Measurements from ENCODE around the gene PCGF5.
"Not testable (repeated sequence)": the region's sequence is repeated elsewhere in the genome, so short reads cannot be mapped to it uniquely, and the experiment has no call there.

The PCGF5 gene

GRCh38 chr10:91287912-91288311, 67.4 kb downstream of the PCGF5 start:
- FAIRE-seq = no peak

- FAIRE-seq = no peak
Observed at GRCh38 chr10:91289305-91289704, 68.8 kb downstream of the PCGF5 start.

DNA sequence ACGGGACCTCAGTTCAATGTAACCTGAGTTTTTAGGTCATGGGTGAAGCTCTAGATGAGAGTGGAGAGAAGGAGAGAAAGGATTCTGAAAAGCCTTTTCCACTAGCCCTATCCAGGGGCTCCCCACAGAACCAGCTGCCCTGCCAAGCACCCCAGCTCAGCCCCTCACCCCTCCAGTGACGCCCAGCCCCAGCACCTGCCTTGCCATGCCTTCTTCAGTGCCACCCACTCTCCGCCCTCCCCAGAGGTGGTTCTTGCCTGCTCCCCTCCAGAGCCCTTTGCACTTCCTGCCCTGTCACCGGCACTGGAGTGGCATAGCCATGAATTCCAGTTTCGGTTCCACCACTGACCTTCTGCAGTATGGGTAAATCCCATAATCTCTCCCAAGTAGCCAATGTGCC, 70.1 kb downstream of the PCGF5 start:
- no peak for FAIRE-seq

- no peak for FAIRE-seq
Observed at GRCh38 chr10:91294134-91294906, 73.9 kb downstream of the PCGF5 start.

DNA sequence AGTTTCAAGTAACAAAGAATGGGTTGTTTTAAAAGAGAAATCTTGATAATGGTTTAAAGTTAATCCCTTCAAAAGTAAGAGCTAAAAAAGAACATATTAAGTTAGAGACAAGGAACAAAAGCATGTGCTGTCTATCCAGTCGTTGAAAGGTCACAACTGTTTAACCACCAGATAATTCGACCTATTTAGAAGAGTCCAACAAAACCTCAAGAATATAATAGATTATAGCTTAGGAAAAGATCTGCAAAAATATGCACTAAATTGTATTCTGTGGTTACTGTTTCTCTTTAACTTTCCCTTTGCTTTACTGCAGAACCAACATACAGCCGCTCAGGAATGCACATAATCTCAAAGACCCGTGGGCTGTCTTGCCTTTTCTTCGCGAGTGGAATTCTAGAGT, 74.9 kb downstream of the PCGF5 start:
- FAIRE-seq = no peak

DNA sequence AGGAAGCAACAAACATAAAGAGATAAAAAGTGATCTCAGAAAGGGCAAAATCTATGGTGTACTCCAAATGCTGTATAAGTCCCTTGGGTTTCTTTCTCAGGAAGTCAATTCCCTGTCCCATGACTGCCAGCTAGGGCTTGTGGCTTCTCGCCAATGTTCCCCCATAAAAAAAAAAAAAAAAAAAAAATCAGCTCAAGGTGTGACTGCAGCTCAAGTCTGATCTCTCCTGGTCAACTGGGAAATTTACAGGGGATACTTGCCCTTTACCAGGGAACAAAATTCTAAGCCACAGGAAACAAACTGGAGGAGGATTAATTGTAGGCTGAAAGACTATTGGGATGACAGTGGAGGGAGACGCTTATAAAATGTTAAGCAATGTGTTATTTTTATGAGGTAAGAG, 76.0 kb downstream of the PCGF5 start:
- no peak for FAIRE-seq

DNA sequence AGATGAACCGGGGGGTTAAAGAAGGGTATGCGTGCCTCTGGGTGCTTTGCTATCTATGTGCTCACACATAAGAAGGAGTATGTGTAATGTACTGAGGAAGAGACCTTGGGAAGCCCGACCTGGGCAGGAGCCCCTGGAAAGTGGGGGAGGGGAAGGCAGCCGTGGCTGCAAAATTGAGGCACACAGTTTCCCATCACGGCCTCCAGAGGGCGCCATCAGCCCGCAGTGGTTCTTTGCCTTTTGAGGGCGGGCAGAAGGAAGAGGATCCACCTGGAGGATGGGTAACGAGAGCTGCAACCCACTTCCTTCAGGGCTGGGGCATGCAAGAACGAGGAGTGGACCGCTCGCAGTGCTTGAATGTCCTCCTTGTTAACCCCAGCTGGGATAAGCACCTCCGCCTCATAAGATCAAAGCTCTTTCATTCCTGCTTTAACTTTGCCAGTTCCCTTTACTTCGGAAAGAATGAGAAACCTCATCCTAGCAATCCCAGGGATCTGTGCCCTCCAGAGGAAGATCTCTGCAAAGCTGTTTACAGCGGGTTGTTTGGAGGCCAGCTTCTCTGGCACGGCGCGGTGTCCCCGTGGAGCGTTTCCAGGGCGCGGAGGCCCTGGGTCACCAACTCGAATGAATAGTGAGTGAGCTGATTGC, 77.9 kb downstream of the PCGF5 start:
- FAIRE-seq = no peak

DNA sequence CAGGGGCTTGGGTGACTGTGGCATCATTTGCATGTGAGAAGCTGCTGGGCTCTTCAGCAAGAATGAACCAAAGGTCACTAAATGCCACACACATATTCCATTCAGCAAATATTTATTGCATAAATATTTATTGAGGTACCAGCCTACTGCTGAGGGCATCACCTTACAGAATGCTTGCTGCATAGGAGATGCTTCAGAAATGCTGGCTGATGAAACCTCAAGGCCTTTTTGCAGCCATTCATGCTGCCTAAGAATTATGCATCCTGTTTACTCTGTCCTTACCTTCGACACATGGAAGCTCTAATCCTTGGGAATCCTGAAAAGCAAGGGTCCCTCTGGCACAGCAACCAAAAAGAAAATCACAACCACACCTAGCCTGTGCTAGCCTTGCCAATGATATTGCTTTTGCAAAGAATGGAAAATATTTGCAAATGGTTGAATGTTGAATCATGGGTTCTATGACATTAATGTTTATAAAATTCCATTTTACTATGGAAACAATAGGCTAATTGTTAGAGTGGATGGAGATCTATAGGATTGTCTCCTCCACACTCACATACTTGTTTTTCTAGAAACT, 79.6 kb downstream of the PCGF5 start:
- FAIRE-seq = no peak

DNA sequence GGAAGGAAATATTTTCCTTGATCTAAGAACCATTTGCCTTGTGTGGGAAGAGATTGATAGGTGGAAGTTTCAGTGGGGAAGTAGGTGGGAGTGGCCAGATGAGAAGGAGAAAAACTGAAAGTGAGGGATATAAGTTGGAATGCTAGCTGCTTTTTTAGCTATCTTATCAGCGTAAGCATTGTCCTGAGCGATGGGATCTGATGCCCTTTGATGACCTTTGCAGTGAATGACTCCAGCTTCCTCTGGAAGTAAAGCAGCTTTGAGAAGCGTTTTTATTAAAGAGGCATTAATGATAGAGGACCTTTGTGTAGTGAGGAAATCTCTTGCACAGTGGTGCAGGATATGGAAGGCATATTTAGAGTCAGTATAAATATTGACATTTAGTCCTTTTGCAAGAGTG, 82.5 kb downstream of the PCGF5 start:
- FAIRE-seq = not testable (repeated sequence)

- FAIRE-seq = not testable (repeated sequence)
Observed at GRCh38 chr10:91305979-91306378, 85.5 kb downstream of the PCGF5 start.

DNA sequence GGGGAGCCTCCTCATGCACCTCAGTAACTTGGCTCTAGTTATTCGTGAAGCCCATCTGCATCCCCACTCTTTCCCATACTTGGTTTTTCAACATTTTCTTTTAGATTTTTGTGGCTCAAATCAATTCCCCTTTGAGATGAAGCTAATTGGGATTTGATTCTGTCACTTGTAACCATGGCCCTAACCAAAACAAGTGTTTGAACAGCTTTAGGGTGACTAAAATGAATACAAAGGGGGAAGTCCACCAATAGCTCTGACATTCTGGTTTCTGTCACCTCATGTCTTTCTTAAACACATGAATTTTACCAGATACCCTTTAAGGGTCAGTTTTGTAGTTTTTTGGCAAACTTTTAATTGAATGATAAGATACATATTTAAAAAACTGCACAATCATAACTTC, 87.0 kb downstream of the PCGF5 start:
- FAIRE-seq = no peak

DNA sequence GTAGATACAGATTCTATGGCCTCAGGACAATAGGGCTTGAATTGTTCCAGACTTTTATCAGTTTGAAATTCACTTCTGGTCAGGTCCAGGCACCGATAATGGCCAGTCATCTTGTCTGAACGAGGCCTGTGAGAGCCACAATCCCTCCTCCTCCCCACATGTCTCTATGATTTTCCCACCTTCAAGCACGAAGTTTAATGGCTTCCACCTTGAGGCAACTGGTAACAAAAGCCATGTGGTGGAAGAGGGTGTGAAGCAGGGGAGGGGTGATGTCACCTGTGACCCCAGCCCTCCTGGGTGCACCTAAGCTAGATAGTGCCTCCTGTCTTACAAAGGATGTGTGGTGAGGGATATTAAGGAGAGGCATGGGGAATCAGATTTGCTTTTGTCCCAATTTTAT, 89.2 kb downstream of the PCGF5 start:
- FAIRE-seq = no peak

DNA sequence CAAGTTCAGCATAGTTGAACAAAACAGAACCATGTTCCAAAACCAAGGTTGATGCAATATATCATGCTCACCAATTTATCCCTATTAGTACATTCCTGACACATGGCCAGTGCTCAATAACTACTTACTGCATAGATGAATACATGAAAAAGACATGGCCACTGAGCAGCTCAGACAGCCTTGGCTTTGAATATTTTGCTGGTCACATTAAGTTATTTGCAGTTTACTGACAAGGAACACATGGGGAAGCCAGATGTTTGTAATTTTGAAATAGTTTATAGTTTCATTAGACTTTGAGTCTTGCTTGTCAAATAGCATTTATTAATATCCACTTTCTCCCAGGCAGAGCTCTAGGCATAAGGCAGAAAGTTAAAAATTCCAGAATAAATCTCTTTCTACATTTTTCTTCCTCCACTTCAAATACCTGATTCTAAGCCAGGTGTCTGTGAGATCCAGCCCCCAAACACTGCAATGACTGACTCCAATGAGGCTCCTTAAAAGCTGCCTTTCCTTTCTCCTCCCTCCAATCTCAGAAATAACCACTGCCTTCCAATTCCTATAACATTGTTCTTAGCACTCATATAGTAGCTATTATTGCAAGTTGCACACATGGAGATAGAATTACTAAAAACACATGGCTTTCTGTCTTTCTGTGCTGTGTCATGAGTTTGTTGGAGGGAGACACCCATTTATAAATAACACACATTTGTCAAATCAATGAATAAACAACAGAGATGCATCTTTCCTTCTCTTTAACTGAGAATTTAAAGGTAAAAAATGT, 91.3 kb downstream of the PCGF5 start:
- no peak for FAIRE-seq

GRCh38 chr10:91312382-91312733, 91.9 kb downstream of the PCGF5 start:
- FAIRE-seq = no peak

DNA sequence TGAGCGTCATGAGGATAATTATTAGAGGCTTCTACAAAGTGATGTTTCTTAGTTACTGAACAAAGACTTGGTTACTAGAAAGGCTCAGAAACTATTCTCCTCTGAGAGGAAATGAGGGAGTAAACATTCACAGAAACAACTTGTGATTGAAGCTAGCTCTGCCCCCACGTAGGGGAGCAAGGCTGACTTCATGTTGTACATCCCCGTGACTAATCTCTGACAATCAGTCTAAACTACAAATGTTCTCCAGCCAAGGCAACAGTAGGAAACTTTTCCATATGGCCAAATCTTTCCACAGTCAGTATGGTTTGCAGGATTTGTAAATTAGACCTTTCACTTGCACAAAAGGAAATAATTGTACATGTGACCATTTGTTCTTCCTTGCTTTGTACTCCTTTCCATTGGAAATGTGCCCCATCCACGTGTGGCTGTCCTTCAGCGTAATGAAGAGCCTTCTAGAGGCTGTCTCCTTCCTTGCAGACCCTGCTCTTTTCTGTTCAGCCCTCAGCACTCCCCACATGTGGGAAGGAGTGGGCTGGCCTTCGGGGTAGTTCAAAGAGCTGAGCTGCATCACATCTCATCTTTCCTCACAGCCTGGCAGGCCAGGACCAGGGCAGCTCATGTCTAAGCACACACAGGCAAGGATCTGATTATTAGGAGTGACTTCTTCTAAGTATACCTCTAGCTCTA, 93.5 kb downstream of the PCGF5 start:
- peak; percentile 26 for FAIRE-seq

GRCh38 chr10:91316486-91316885, 96.0 kb downstream of the PCGF5 start:
- FAIRE-seq = no peak

- FAIRE-seq = no peak
Observed at GRCh38 chr10:91317541-91317940, 97.1 kb downstream of the PCGF5 start.

GRCh38 chr10:91319336-91319735, 98.9 kb downstream of the PCGF5 start:
- FAIRE-seq = no peak

DNA sequence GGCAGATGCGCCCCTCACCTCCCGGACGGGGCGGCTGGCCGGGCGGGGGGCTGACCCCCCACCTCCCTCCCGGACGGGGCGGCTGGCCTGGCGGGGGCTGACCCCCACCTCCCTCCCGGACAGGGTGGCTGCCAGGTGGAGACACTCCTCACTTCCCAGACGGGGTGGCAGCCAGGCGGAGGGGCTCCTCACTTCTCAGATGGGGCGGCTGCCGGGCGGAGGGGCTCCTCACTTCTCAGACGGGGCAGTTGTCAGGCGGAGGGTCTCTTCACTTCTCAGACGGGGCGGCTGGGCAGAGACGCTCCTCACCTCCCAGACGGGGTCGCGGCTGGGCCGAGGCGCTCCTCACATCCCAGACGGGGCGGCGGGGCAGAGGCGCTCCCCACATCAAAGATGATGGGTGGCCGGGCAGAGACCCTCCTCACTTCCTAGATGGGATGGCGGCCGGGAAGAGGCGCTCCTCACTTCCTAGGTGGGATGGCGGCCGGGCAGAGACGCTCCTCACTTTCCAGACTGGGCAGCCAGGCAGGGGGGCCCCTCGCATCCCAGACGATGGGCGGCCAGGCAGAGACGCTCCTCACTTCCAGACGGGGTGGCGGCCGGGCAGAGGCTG, 102.9 kb downstream of the PCGF5 start:
- not testable (repeated sequence) for FAIRE-seq

DNA sequence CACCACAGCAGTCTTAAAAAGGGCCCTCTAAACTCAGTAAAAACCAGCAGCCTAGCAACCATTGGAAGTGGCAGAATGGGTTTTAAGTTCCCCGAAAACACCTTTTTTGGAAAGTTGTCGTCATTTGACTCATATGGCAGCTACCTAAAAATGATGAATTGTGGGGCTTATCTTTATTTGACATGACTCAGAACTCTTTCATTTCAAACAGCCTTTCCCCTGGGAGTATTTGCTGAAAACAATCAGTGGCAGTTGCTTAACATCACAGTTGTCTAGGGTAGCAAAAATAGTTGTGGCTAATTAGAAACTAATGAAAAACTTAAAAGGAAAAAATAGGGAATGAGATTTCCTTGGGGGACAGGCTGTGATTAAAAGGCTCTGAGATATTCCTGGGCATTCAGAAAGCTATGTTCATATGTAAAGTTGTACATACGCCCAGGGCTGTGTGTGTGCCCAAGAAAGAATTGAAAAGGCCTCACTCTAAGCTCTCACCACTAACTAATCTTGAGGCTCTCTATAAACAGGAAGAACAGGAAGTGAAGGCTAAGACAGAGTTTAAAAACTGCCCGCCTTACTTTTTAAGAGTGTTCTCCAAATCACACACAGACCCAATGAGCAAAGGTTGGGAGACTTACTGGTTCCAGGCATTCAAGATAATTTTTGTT, 108.0 kb downstream of the PCGF5 start:
- FAIRE-seq = no peak

Data from endometrium (tissue), 2 donors.